SU-DHL-6 (cell line): ENCODE data around the gene OXCT1.

Experiments
- H2AFZ ChIP-seq: fragments of 200-600 bp; sonication (generic); 2 replicates; pipeline ENCODE4 v1.6.1; 2014; ENCODE audit warnings: low read depth, mild to moderate bottlenecking, moderate library complexity, mixed read lengths, antibody characterized with exemption, low read length; ENCODE audit not compliant: severe bottlenecking
- H3F3A ChIP-seq: fragments of 200-600 bp; shearing (Covaris generic); 2 replicates; pipeline ENCODE4 v1.6.0; 2016; ENCODE audit warnings: antibody characterized with exemption, mild to moderate bottlenecking; ENCODE audit not compliant: insufficient read depth
- H3K27ac ChIP-seq: fragments of 200-600 bp; sonication (generic); 2 replicates; pipeline ENCODE4 v1.5.1; 2016; ENCODE audit warnings: low read depth, mild to moderate bottlenecking, low read length, moderate library complexity, mixed read lengths
- H3K27me3 ChIP-seq: fragments of 200-600 bp; sonication (generic), shearing (Covaris generic); 2 replicates; pipeline ENCODE4 v1.6.0; 2014; ENCODE audit warnings: mild to moderate bottlenecking, low read length
- H3K36me3 ChIP-seq: fragments of 200-600 bp; sonication (generic); 2 replicates; pipeline ENCODE4 v1.6.1; 2014; ENCODE audit warnings: mild to moderate bottlenecking, low read length, mixed read lengths
- H3K4me2 ChIP-seq: fragments of 300-600, 200-600 bp; shearing (Covaris generic), sonication (generic); 2 replicates; pipeline ENCODE4 v1.6.0; 2014; ENCODE audit warnings: low read length, low read depth, mild to moderate bottlenecking; ENCODE audit not compliant: poor library complexity, severe bottlenecking
- H3K4me3 ChIP-seq: fragments of 200-600 bp; sonication (generic); 2 replicates; pipeline ENCODE4 v1.5.1; 2014; ENCODE audit warnings: antibody characterized with exemption, low read length, mild to moderate bottlenecking, mixed read lengths; ENCODE audit not compliant: insufficient read depth, poor library complexity, severe bottlenecking
- H3K79me2 ChIP-seq: fragments of 200-600 bp; sonication (generic); 2 replicates; pipeline ENCODE4 v1.6.1; 2014; ENCODE audit warnings: mild to moderate bottlenecking, low read length, moderate library complexity; ENCODE audit not compliant: insufficient read depth
- H3K9ac ChIP-seq: fragments of 200-600 bp; sonication (generic); 2 replicates; pipeline ENCODE4 v1.7.0; 2014; ENCODE audit warnings: mild to moderate bottlenecking, low read length
- H3K9me2 ChIP-seq: fragments of 200-600 bp; sonication (generic); replicated peaks from 2 replicates; pipeline ENCODE4 v1.6.1; 2014; ENCODE audit warnings: low read length; ENCODE audit not compliant: insufficient read depth
- H3K9me3 ChIP-seq: fragments of 200-600 bp; sonication (generic); 2 replicates; pipeline ENCODE4 v1.6.1; 2014; ENCODE audit warnings: low read length, mixed read lengths; ENCODE audit not compliant: insufficient read depth
- H4K20me1 ChIP-seq: fragments of 200-600 bp; sonication (generic); 2 replicates; pipeline ENCODE4 v1.6.1; 2014; ENCODE audit warnings: low read depth, mild to moderate bottlenecking, antibody characterized with exemption, low read length, moderate library complexity, mixed read lengths
- EZH2phosphoT487 ChIP-seq: fragments of 200-600 bp; sonication (generic), shearing (Covaris generic); conservative IDR thresholded peaks from 2 replicates; pipeline ENCODE4 v1.6.1; 2018; ENCODE audit warnings: mild to moderate bottlenecking, antibody characterized with exemption, low read length, moderate library complexity, mixed read lengths
- TF ChIP-seq, protein P1 (sequence below): fragments of 200-600 bp; sonication (generic); IDR thresholded peaks from one replicate; pipeline ENCODE4 v1.5.1; 2017; ENCODE audit warnings: antibody characterized with exemption, mild to moderate bottlenecking, low read length, moderate library complexity; ENCODE audit not compliant: insufficient read depth, poor library complexity, severe bottlenecking

Gene OXCT1

DNA sequence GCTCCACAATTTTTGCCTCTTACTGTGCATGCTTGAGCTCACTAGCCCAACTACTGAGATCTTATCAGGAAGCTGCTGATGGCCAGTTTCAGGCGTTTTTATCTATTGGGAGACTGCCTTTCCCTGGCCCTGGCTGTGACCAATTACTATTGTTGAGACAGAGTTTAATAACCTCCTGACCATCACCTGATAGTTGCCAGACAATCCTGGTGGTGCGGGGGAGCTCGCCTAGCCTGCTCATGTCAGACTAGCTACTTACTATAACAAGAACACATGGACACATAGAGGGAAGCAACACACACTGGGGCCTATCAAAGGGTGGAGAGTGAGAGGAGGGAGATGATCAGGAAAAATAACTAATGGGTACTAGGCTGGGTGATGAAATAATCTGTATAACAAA, 13.0 kb upstream of the OXCT1 start:
- no peaks in the 10 kb centered on the region for H3K9me3 ChIP-seq
- H3K9ac ChIP-seq: no peak overlapping the region
- no peaks in the 10 kb centered on the region for H3K79me2 ChIP-seq
- no peaks in the 10 kb centered on the region for H3K27me3 ChIP-seq
- H2AFZ ChIP-seq: no peak overlapping the region
- no peaks in the 10 kb centered on the region for H3K9me2 ChIP-seq
- no peaks in the 10 kb centered on the region for H4K20me1 ChIP-seq
- H3K4me2 ChIP-seq: no peak overlapping the region
- TF ChIP-seq, protein P1, sequence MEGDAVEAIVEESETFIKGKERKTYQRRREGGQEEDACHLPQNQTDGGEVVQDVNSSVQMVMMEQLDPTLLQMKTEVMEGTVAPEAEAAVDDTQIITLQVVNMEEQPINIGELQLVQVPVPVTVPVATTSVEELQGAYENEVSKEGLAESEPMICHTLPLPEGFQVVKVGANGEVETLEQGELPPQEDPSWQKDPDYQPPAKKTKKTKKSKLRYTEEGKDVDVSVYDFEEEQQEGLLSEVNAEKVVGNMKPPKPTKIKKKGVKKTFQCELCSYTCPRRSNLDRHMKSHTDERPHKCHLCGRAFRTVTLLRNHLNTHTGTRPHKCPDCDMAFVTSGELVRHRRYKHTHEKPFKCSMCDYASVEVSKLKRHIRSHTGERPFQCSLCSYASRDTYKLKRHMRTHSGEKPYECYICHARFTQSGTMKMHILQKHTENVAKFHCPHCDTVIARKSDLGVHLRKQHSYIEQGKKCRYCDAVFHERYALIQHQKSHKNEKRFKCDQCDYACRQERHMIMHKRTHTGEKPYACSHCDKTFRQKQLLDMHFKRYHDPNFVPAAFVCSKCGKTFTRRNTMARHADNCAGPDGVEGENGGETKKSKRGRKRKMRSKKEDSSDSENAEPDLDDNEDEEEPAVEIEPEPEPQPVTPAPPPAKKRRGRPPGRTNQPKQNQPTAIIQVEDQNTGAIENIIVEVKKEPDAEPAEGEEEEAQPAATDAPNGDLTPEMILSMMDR: no peak
- no peak for TF ChIP-seq EZH2phosphoT487
- no peaks in the 10 kb centered on the region for H3F3A ChIP-seq
- H3K4me3 ChIP-seq: no peak overlapping the region
- no peak overlapping the region for H3K27ac ChIP-seq
- no peaks in the 10 kb centered on the region for H3K36me3 ChIP-seq

DNA sequence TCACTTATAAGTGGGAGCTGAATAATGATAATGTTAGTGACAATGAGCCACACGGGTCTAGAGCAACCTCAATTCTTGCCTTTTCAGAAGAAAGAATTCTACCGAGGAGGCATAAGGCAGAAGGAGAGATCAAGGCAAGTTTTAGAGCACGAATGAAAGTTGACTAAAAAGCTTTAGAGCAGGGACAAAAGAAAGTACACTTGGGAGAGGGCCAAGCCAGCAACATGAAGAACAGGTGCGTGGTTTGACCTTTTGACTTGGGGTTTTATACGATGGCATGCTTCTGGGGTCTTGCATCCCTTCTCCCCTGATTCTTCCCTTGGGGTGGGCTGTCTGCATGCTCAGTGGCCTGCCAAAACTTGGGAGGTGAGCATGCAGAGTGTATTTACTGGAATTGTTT, 12.5 kb upstream of the OXCT1 start:
- Histone ChIP-seq H3K27me3 (no peaks in the 10 kb centered on the region), H3K9me2 (no peaks in the 10 kb centered on the region), H3K4me3 (no peak overlapping the region), H3K36me3 (no peaks in the 10 kb centered on the region), H3K9me3 (no peaks in the 10 kb centered on the region), H3K79me2 (no peaks in the 10 kb centered on the region), H2AFZ (no peak overlapping the region), H3K4me2 (no peak overlapping the region), H4K20me1 (no peaks in the 10 kb centered on the region), H3K9ac (no peak overlapping the region), H3K27ac (no peak overlapping the region), H3F3A (no peaks in the 10 kb centered on the region)
- TF ChIP-seq, protein P1: no peak
- no peak for TF ChIP-seq EZH2phosphoT487

DNA sequence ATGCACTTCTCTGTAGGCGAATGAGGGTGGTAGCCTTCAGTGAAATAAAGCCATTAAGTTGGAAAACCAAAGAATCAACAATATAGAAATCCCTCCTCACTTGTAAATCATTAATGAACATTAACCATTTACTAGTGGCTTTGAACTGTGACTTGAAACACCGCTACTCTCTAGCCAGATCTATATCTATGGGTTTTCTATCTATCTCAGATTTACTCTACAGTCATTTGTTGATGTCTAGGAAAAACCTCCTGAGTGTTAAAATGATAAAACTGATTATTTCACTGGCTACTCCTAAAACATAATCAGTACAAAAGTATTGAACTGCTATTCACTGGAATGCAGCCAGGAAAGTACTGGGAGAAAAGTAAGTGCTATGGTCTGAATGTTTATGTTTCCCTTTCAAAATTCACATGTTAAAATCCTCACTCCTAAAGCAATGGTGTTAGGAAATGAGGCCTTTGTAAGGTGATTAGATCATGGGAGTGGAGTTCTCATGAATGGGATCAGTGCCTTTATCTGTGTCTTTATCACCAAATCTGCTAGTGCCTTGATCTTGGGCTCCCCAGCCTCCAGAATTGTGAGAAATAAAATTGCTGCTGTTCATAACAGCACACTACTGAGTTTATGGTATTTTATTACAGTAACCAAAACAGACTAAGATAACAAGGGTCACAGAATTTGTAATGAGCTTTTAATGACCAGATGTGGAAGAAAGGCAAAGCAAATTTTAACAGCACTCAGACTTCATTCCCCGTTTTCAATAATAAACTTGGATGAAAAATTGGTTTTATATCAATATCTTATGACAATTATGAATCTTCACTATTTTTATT, 8.6 kb upstream of the OXCT1 start:
- Histone ChIP-seq H3F3A (no peaks in the 10 kb centered on the region), H3K9me2 (no peaks in the 10 kb centered on the region), H3K27me3 (no peaks in the 10 kb centered on the region), H3K27ac (no peak overlapping the region), H3K79me2 (no peaks in the 10 kb centered on the region), H3K4me2 (no peak overlapping the region), H3K4me3 (no peak overlapping the region), H3K9ac (no peak overlapping the region), H3K36me3 (no peaks in the 10 kb centered on the region), H3K9me3 (no peaks in the 10 kb centered on the region), H4K20me1 (no peaks in the 10 kb centered on the region), H2AFZ (no peak overlapping the region)
- TF ChIP-seq EZH2phosphoT487: no peak
- TF ChIP-seq, protein P1: no peak
